ENCODE measurements around the gene DYNAP.

DNA sequence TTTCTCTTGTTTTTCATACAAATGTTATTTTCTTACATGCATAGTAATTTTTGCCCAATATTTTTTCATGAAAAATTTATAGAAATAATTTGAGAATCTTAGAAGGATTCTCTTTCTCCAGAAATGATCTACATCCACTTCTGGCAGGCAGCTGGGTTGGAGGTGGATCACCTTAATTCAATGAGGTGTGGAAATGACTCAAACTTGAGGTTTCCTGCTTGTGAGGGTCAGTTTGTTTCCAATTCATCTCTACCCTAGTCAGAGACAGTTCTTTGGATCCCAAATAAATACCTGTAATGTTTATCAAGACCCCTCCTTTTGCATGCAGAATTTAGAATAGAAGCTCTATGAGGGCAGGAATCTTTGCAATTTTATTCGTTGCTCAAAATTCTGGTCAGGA, 35.0 kb upstream of the DYNAP start:
- no peak for TF ChIP-seq EZH2phosphoT487 (IDR thresholded peaks at IDR 0.05; ENCODE audit: low read length)
- no peak for TF ChIP-seq CTCF (IDR thresholded peaks at IDR 0.05; ENCODE audit: low read length)
- TF ChIP-seq EZH2 (optimal IDR thresholded peaks at IDR 0.05; ENCODE audit: low read depth, low read length) = no peak
